OCI-LY1 (cell line): ENCODE measurements around the gene PLA2G2F.

ENCODE experiments used
- EZH2 ChIP-seq: fragments of 200-600 bp; sonication (generic), shearing (Covaris generic); IDR thresholded peaks from 2 replicates; pipeline ENCODE4 v1.8.0; 2017; ENCODE audit warnings: borderline replicate concordance, mixed run types, mild to moderate bottlenecking, antibody characterized with exemption, low read length, moderate library complexity, mixed read lengths
- TF ChIP-seq, protein P1 (sequence below): fragments of 200-600 bp; sonication (generic), shearing (Covaris generic); IDR thresholded peaks from 2 replicates; pipeline ENCODE4 v1.5.1; 2017; ENCODE audit warnings: mild to moderate bottlenecking, antibody characterized with exemption, low read length, moderate library complexity, mixed read lengths

GRCh38 chr1:20090119-20090518, 49.0 kb upstream of the PLA2G2F start:
- no peak for TF ChIP-seq EZH2
- TF ChIP-seq, protein P1, sequence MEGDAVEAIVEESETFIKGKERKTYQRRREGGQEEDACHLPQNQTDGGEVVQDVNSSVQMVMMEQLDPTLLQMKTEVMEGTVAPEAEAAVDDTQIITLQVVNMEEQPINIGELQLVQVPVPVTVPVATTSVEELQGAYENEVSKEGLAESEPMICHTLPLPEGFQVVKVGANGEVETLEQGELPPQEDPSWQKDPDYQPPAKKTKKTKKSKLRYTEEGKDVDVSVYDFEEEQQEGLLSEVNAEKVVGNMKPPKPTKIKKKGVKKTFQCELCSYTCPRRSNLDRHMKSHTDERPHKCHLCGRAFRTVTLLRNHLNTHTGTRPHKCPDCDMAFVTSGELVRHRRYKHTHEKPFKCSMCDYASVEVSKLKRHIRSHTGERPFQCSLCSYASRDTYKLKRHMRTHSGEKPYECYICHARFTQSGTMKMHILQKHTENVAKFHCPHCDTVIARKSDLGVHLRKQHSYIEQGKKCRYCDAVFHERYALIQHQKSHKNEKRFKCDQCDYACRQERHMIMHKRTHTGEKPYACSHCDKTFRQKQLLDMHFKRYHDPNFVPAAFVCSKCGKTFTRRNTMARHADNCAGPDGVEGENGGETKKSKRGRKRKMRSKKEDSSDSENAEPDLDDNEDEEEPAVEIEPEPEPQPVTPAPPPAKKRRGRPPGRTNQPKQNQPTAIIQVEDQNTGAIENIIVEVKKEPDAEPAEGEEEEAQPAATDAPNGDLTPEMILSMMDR, result no peak
